PC-3 (cell line): ENCODE measurements around the gene EDC4.

Source experiments
- EZH2 ChIP-seq: fragments of 300-600 bp; sonication (generic); IDR thresholded peaks from one replicate; pipeline ENCODE4 v1.6.1; 2017; ENCODE audit warnings: antibody characterized with exemption, mild to moderate bottlenecking, low read length; ENCODE audit not compliant: unreplicated experiment
- EZH2phosphoT487 ChIP-seq: fragments of 300-600 bp; sonication (generic); IDR thresholded peaks from 2 replicates; pipeline ENCODE4 v1.6.1; 2018; ENCODE audit warnings: mild to moderate bottlenecking, antibody characterized with exemption, low read length, borderline replicate concordance
- TF ChIP-seq, protein P1 (sequence below): fragments of 300-600 bp; sonication (generic); conservative IDR thresholded peaks from 2 replicates; pipeline ENCODE4 v1.5.1; 2017; ENCODE audit warnings: antibody characterized with exemption, low read depth, mild to moderate bottlenecking, low read length

DNA sequence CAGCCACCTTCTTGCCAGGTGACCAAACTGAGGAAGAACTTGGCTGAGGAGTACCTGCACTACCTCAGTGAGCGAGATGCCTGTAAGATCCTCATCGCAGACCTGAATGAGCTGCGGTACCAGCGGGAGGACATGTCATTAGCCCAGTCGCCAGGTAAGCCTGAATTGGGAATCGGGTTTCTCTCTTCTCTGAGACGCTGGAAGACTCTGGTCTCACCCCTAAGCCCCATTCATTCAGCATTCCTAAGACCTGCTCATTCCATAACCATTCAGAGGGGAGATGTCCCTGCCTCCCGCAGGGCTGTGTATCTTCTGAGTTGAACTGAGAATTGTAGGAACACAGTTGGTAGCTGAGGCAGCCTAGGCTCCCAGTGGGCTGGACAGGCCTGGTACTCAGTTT lies 47.7 kb upstream of the EDC4 start:
- TF ChIP-seq EZH2 (no peak), EZH2phosphoT487 (no peak)
- TF ChIP-seq, protein P1, sequence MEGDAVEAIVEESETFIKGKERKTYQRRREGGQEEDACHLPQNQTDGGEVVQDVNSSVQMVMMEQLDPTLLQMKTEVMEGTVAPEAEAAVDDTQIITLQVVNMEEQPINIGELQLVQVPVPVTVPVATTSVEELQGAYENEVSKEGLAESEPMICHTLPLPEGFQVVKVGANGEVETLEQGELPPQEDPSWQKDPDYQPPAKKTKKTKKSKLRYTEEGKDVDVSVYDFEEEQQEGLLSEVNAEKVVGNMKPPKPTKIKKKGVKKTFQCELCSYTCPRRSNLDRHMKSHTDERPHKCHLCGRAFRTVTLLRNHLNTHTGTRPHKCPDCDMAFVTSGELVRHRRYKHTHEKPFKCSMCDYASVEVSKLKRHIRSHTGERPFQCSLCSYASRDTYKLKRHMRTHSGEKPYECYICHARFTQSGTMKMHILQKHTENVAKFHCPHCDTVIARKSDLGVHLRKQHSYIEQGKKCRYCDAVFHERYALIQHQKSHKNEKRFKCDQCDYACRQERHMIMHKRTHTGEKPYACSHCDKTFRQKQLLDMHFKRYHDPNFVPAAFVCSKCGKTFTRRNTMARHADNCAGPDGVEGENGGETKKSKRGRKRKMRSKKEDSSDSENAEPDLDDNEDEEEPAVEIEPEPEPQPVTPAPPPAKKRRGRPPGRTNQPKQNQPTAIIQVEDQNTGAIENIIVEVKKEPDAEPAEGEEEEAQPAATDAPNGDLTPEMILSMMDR = no peak
